Measurements from ENCODE around the gene KCNQ5.

Gene KCNQ5

DNA sequence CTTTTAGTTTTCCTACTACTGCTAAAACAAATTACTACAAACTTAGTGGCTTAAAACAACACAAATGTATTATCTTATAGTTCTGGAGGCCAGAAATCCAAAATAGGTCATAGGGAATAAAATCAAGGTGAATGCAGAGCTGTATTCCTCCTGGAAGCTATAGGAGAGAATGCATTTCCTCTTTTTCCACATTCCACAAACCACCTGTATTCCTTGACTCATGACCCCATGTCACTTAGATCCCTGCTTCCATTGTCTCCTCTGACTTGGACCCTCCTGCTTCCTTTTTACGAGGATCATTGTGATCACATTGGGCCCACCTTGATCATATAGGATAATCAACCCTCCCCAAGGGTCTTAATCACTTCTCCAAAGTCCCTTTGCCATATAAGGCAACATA, 200.8 kb downstream of the KCNQ5 start:
- Histone ChIP-seq H3K4me3 (ENCODE audit: low read depth, low read length) (no peak overlapping the region), H3K36me3 (ENCODE audit: control insufficient read depth, insufficient read depth, low read length) (no peaks in the 10 kb centered on the region), H3K9ac (ENCODE audit: low read depth, low read length) (no peak overlapping the region), H3K27me3 (ENCODE audit: control insufficient read depth, insufficient read depth, low read length) (no peaks in the 10 kb centered on the region), H3K27ac (ENCODE audit: low read depth, low read length) (no peak overlapping the region), H3K4me1 (ENCODE audit: control insufficient read depth, insufficient read depth, low read length) (peaks cover 3% of the 10 kb centered on the region; the same call in 1 of the 2 replicates), H3K9me3 (ENCODE audit: control insufficient read depth, insufficient read depth, low read length) (no peaks in the 10 kb centered on the region)

- H3K36me3 ChIP-seq (ENCODE audit: control insufficient read depth, insufficient read depth, low read length) = no peaks in the 10 kb centered on the region
- H3K9me3 ChIP-seq (ENCODE audit: control insufficient read depth, insufficient read depth, low read length) = no peaks in the 10 kb centered on the region
- peaks cover 3% of the 10 kb centered on the region; the same call in 1 of the 2 replicates for H3K4me1 ChIP-seq (ENCODE audit: control insufficient read depth, insufficient read depth, low read length)
- no peak overlapping the region for H3K9ac ChIP-seq (ENCODE audit: low read depth, low read length)
- no peak overlapping the region for H3K4me3 ChIP-seq (ENCODE audit: low read depth, low read length)
- H3K27ac ChIP-seq (ENCODE audit: low read depth, low read length) = no peak overlapping the region
- no peaks in the 10 kb centered on the region for H3K27me3 ChIP-seq (ENCODE audit: control insufficient read depth, insufficient read depth, low read length)
Observed at GRCh38 chr6:72824833-72825232, 203.0 kb downstream of the KCNQ5 start.

DNA sequence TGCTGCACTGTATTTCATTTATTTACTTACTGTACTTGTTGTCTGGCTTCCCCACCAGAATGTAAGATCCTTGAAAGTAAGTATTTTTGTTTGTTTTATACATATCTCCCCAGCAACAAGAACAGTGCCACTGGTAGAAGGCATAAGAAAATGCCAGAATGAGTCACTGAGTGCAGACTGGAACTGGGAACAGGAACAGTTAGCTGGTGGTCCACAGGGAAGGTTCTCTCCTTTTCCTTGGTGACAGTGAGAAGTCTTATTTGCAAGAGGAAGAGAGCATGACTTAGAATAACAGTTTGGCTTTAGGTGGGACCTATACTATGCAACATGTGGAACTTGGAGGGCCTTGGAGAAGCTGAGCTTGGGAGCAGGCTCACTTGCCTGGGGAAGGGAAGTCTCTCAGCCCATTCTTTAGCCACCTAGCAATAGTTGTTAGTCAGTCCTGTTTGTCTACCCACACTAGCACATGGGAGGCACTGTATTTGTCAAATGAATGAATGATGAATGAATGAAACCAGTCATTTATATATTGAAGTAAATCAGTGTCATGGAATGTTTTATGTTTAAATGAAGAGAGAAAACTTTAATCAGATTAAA, 203.5 kb downstream of the KCNQ5 start:
- Histone ChIP-seq H3K27me3 (ENCODE audit: control insufficient read depth, insufficient read depth, low read length) (no peaks in the 10 kb centered on the region), H3K4me3 (ENCODE audit: low read depth, low read length) (no peak overlapping the region), H3K27ac (ENCODE audit: low read depth, low read length) (no peak overlapping the region), H3K4me1 (ENCODE audit: control insufficient read depth, insufficient read depth, low read length) (peaks cover 3% of the 10 kb centered on the region; the same call in 1 of the 2 replicates), H3K9ac (ENCODE audit: low read depth, low read length) (no peak overlapping the region), H3K9me3 (ENCODE audit: control insufficient read depth, insufficient read depth, low read length) (no peaks in the 10 kb centered on the region), H3K36me3 (ENCODE audit: control insufficient read depth, insufficient read depth, low read length) (no peaks in the 10 kb centered on the region)

GRCh38 chr6:72826037-72826436, 204.2 kb downstream of the KCNQ5 start:
- Histone ChIP-seq H3K27ac (ENCODE audit: low read depth, low read length) (no peak overlapping the region), H3K9ac (ENCODE audit: low read depth, low read length) (no peak overlapping the region), H3K36me3 (ENCODE audit: control insufficient read depth, insufficient read depth, low read length) (no peaks in the 10 kb centered on the region), H3K27me3 (ENCODE audit: control insufficient read depth, insufficient read depth, low read length) (no peaks in the 10 kb centered on the region), H3K4me3 (ENCODE audit: low read depth, low read length) (no peak overlapping the region), H3K4me1 (ENCODE audit: control insufficient read depth, insufficient read depth, low read length) (peaks cover 3% of the 10 kb centered on the region; the same call in 1 of the 2 replicates), H3K9me3 (ENCODE audit: control insufficient read depth, insufficient read depth, low read length) (no peaks in the 10 kb centered on the region)

DNA sequence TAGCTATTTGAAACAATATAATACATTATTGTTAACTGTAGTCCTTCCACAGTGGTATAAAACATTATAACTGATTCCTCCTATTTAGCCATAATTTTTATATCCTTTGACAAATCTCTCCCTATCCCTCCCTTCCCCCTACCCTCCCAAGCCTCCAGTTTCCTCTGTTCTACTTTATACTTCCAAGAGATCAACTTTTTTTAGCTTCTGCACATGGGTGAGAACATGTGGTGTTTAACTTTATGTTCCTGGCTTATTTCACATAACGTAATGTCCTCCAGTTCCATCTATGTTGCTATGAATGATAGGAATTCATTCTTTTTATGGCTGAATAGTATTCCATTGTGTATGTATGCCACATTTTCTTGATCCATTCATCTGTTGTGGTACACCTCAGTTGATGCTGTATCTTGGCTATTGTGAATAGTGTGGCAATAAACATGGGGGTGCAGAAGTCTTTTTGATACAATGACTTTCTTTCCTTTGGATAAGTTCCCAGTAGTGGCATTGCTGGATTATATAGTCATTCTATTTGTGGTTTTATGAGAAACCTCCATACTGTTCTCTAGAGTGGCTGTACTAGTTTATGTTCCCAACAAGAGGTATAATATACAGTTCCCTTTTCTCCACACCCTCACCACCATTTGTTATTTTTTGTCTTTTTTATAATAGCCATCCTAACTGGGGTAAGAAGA, 205.0 kb downstream of the KCNQ5 start:
- Histone ChIP-seq H3K4me3 (ENCODE audit: low read depth, low read length) (no peak overlapping the region), H3K27ac (ENCODE audit: low read depth, low read length) (no peak overlapping the region), H3K9me3 (ENCODE audit: control insufficient read depth, insufficient read depth, low read length) (no peaks in the 10 kb centered on the region), H3K36me3 (ENCODE audit: control insufficient read depth, insufficient read depth, low read length) (no peaks in the 10 kb centered on the region), H3K9ac (ENCODE audit: low read depth, low read length) (no peak overlapping the region), H3K4me1 (ENCODE audit: control insufficient read depth, insufficient read depth, low read length) (peaks cover 3% of the 10 kb centered on the region; the same call in 1 of the 2 replicates), H3K27me3 (ENCODE audit: control insufficient read depth, insufficient read depth, low read length) (no peaks in the 10 kb centered on the region)

- H3K36me3 ChIP-seq (ENCODE audit: control insufficient read depth, insufficient read depth, low read length) = no peaks in the 10 kb centered on the region
- no peak overlapping the region for H3K27ac ChIP-seq (ENCODE audit: low read depth, low read length)
- H3K4me3 ChIP-seq (ENCODE audit: low read depth, low read length) = no peak overlapping the region
- no peaks in the 10 kb centered on the region for H3K4me1 ChIP-seq (ENCODE audit: control insufficient read depth, insufficient read depth, low read length)
- H3K27me3 ChIP-seq (ENCODE audit: control insufficient read depth, insufficient read depth, low read length) = no peaks in the 10 kb centered on the region
- H3K9ac ChIP-seq (ENCODE audit: low read depth, low read length) = no peak overlapping the region
- no peaks in the 10 kb centered on the region for H3K9me3 ChIP-seq (ENCODE audit: control insufficient read depth, insufficient read depth, low read length)
Observed at GRCh38 chr6:72828904-72829303, 207.0 kb downstream of the KCNQ5 start.

DNA sequence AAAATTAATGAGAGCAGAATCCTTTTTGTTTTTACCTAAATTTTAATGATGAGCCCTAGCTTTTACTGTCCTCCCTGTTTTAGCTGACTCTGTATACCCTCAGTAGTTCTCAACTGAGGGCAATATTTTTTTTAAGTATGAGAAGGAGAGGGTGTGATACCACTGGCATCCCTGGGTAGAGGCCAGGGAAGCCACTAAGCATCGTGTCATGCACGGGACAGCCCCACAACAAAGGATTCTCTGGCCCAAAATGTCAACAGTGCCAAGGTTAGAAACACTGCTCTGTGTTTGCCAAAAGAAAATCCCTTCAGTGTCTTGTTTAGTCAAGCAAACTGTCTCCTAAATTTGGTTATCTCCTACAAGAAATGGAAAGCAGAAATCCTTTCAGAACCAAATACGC, 210.4 kb downstream of the KCNQ5 start:
- Histone ChIP-seq H3K36me3 (ENCODE audit: control insufficient read depth, insufficient read depth, low read length) (no peaks in the 10 kb centered on the region), H3K4me3 (ENCODE audit: low read depth, low read length) (no peak overlapping the region), H3K27ac (ENCODE audit: low read depth, low read length) (no peak overlapping the region)

GRCh38 chr6:72835749-72836148, 213.9 kb downstream of the KCNQ5 start:
- no peak overlapping the region for H3K4me3 ChIP-seq (ENCODE audit: low read depth, low read length)
- H3K9ac ChIP-seq (ENCODE audit: low read depth, low read length) = no peak overlapping the region
- H3K4me1 ChIP-seq (ENCODE audit: control insufficient read depth, insufficient read depth, low read length) = no peaks in the 10 kb centered on the region
- no peaks in the 10 kb centered on the region for H3K36me3 ChIP-seq (ENCODE audit: control insufficient read depth, insufficient read depth, low read length)
- H3K27me3 ChIP-seq (ENCODE audit: control insufficient read depth, insufficient read depth, low read length) = no peaks in the 10 kb centered on the region
- H3K27ac ChIP-seq (ENCODE audit: low read depth, low read length) = no peak overlapping the region
- no peaks in the 10 kb centered on the region for H3K9me3 ChIP-seq (ENCODE audit: control insufficient read depth, insufficient read depth, low read length)

More for the DNA sequence above, 210.4 kb downstream of the KCNQ5 start:
- Histone ChIP-seq H3K9ac (ENCODE audit: low read depth, low read length) (no peak overlapping the region), H3K27me3 (ENCODE audit: control insufficient read depth, insufficient read depth, low read length) (no peaks in the 10 kb centered on the region), H3K9me3 (ENCODE audit: control insufficient read depth, insufficient read depth, low read length) (no peaks in the 10 kb centered on the region), H3K4me1 (ENCODE audit: control insufficient read depth, insufficient read depth, low read length) (no peaks in the 10 kb centered on the region)

DNA sequence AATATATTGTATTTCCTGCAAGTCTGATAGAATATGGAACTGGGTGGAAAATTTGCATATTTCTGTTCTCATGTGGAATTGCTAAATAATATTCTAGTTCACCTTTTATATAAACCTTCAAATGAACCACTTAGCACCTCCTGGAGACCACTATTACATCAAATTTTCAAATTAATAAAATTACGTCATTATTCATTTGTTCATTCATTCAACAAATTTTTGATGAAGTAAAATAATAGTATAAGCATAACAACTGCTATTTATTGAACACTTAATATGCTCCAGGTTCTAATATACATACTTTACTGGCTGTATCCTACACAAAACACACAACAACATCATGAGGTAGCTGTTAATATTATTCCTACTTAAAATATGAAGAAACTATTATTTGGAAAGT, 215.1 kb downstream of the KCNQ5 start:
- Histone ChIP-seq H3K9me3 (ENCODE audit: control insufficient read depth, insufficient read depth, low read length) (no peaks in the 10 kb centered on the region), H3K9ac (ENCODE audit: low read depth, low read length) (no peak overlapping the region), H3K36me3 (ENCODE audit: control insufficient read depth, insufficient read depth, low read length) (no peaks in the 10 kb centered on the region), H3K27ac (ENCODE audit: low read depth, low read length) (no peak overlapping the region), H3K4me3 (ENCODE audit: low read depth, low read length) (no peak overlapping the region), H3K4me1 (ENCODE audit: control insufficient read depth, insufficient read depth, low read length) (no peaks in the 10 kb centered on the region), H3K27me3 (ENCODE audit: control insufficient read depth, insufficient read depth, low read length) (no peaks in the 10 kb centered on the region)

DNA sequence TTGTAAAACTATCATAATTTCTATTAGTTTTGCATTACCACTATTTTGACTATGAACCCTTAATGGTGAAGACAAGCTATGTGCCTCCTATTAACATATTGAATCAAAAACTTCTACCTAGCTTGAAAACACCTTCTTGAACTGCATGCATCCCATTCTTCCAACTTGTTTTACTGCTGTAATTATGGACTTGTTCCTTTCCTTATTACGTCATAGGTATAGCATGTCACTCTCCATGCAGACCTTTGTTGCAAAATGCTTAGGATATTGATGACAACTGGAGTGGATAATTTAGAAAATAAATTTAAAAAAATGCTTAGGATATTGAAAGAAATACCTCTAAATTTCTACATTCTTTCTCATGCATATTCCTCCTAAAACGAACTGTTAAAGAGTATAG, 219.3 kb downstream of the KCNQ5 start:
- no peaks in the 10 kb centered on the region for H3K9me3 ChIP-seq (ENCODE audit: control insufficient read depth, insufficient read depth, low read length)
- H3K27me3 ChIP-seq (ENCODE audit: control insufficient read depth, insufficient read depth, low read length) = no peaks in the 10 kb centered on the region
- no peak overlapping the region for H3K27ac ChIP-seq (ENCODE audit: low read depth, low read length)
- H3K9ac ChIP-seq (ENCODE audit: low read depth, low read length) = no peak overlapping the region
- no peak overlapping the region for H3K4me3 ChIP-seq (ENCODE audit: low read depth, low read length)
- no peaks in the 10 kb centered on the region for H3K36me3 ChIP-seq (ENCODE audit: control insufficient read depth, insufficient read depth, low read length)
- H3K4me1 ChIP-seq (ENCODE audit: control insufficient read depth, insufficient read depth, low read length) = no peaks in the 10 kb centered on the region

DNA sequence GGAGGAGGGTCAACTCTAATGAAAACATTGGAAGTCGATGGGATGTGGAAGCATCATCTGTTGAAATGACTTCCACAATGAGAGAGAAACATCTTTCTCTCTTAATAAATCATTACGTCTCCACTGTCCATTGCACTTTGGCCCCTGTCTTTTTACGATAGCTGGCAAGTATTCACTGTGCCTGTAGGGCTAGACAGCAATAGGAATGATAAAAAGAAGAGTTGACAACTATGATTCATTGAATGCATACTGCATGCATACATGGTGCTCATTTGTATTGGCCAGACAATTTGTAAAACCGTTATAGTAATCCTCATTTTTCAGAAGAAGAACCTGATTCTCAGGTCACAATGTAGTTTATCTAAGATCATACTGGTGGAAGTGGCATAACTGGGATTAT, 220.3 kb downstream of the KCNQ5 start:
- Histone ChIP-seq H3K4me3 (ENCODE audit: low read depth, low read length) (no peak overlapping the region), H3K36me3 (ENCODE audit: control insufficient read depth, insufficient read depth, low read length) (no peaks in the 10 kb centered on the region), H3K27ac (ENCODE audit: low read depth, low read length) (no peak overlapping the region), H3K9ac (ENCODE audit: low read depth, low read length) (no peak overlapping the region), H3K4me1 (ENCODE audit: control insufficient read depth, insufficient read depth, low read length) (no peaks in the 10 kb centered on the region), H3K9me3 (ENCODE audit: control insufficient read depth, insufficient read depth, low read length) (no peaks in the 10 kb centered on the region), H3K27me3 (ENCODE audit: control insufficient read depth, insufficient read depth, low read length) (no peaks in the 10 kb centered on the region)

All from HUES48 (cell line).